Measurements from ENCODE around the gene C18orf54.

GRCh38 chr18:54393648-54394294 is 36.1 kb downstream of the C18orf54 start:
- TF ChIP-seq CTCF (conservative IDR thresholded peaks at IDR 0.05; ENCODE audit: low read depth, low read length) (no peak), EZH2 (IDR thresholded peaks at IDR 0.05; ENCODE audit: low read length, unreplicated experiment) (no peak), EZH2phosphoT487 (IDR thresholded peaks at IDR 0.05; ENCODE audit: borderline replicate concordance, low read length) (no peak)
